ENCODE data around the gene C1orf185.

DNA sequence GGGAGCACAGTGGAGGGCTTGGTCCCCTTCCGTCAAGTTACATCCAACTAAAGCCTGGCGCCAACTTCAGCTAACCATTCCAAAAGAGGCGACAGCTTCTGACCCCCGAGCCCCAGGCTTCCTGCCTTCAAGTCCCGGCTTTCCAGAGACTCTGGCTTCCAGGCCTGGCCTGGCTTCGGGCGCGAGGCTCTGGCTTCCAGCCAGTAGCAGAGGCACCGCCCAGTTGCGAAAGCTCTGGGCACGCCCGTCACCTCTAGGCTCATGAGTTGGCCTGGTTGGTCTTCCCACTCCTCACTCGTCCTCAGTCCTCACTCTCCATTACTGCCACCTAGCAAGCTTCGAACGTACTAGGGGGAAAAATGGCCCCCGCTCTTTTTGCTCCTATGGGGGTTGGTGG, 30.0 kb upstream of the C1orf185 start:
- TF ChIP-seq, protein P1, sequence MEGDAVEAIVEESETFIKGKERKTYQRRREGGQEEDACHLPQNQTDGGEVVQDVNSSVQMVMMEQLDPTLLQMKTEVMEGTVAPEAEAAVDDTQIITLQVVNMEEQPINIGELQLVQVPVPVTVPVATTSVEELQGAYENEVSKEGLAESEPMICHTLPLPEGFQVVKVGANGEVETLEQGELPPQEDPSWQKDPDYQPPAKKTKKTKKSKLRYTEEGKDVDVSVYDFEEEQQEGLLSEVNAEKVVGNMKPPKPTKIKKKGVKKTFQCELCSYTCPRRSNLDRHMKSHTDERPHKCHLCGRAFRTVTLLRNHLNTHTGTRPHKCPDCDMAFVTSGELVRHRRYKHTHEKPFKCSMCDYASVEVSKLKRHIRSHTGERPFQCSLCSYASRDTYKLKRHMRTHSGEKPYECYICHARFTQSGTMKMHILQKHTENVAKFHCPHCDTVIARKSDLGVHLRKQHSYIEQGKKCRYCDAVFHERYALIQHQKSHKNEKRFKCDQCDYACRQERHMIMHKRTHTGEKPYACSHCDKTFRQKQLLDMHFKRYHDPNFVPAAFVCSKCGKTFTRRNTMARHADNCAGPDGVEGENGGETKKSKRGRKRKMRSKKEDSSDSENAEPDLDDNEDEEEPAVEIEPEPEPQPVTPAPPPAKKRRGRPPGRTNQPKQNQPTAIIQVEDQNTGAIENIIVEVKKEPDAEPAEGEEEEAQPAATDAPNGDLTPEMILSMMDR (IDR thresholded peaks at IDR 0.05) = no peak
- no peak for TF ChIP-seq POLR2A (IDR thresholded peaks at IDR 0.05)

Measured in heart left ventricle (tissue), 13 donors.